HepG2 (cell line): ENCODE data around the gene CLIC4. TPM values are rescaled to one million over a fixed set of nuclear protein-coding genes. Genes with fewer than 3 reads are reported as not detected.

Source experiments
- ATAC-seq: fragments of 200-7000 bp; cut with Tn5 transposase; 3 replicates; pipeline ENCODE4 v1.9.1; 2020; ENCODE audit warnings: mild to moderate bottlenecking, moderate library complexity
- BruUV-seq: library from RNA; stranded (reverse); fragments of 400-500 nt; replicated peaks from 2 replicates; lab custom pipeline; 2021; lab: Mats Ljungman, UMichigan
- CTCF ChIA-PET: fragments of 300-600 bp; formaldehyde crosslinking; extraction: SDS; loops from one replicate; lab custom pipeline; 2021; ENCODE audit warnings: low total read pairs, inconsistent platforms, low intra/inter-chr PET ratio; lab: Yijun Ruan, JAX
- POLR2A ChIA-PET: fragments of 350-600 bp; sonication (Branson Sonifier 250); formaldehyde crosslinking; loops from one replicate; lab custom pipeline; 2020; ENCODE audit warnings: antibody characterized with exemption, inconsistent platforms; lab: Yijun Ruan, JAX
- DNase-seq: peaks from one replicate; pipeline ENCODE4 v3.0.0-alpha.2; 2015; ENCODE audit warnings: low spot score
- FAIRE-seq: peaks from 3 replicates; lab custom pipeline; 2011; peaks lifted over from hg19 to GRCh38; lab: Jason Lieb, UNC
- H2AFZ ChIP-seq: one replicate; pipeline ENCODE4 v1.6.1; 2011; ENCODE audit warnings: low read length, inconsistent platforms
- H3K27ac ChIP-seq: fragments of 300-600 bp; 3 replicates; pipeline ENCODE4 v1.8.0; 2011; ENCODE audit warnings: mixed run types, mild to moderate bottlenecking, mixed read lengths, low read length, inconsistent platforms; ENCODE audit not compliant: insufficient read depth; ENCODE audit errors: extremely low read length
- H3K27me3 ChIP-seq, 2 experiments: fragments of 200-600 bp in 1 of 2; 2 replicates in 1 of 2; 3 replicates in 1 of 2; pipeline versions ENCODE4 v1.6.0 to v1.8.0; 2011; ENCODE audit warnings: low read length in 2 of 2, mild to moderate bottlenecking in 2 of 2, moderate library complexity in 2 of 2, inconsistent platforms in 1 of 2; ENCODE audit not compliant: insufficient read depth in 2 of 2, control insufficient read depth in 1 of 2
- H3K36me3 ChIP-seq, 2 experiments: fragments of 200-600 bp in 1 of 2; replicated peaks in 1 of 2; 2 replicates in 1 of 2; 3 replicates in 1 of 2; pipeline versions ENCODE4 v1.5.1 to v1.8.0; 2011; ENCODE audit warnings: low read length in 2 of 2, inconsistent platforms in 1 of 2; ENCODE audit not compliant: insufficient read depth in 2 of 2, control insufficient read depth in 1 of 2
- H3K4me1 ChIP-seq: 2 replicates; pipeline ENCODE4 v1.5.1; 2012; ENCODE audit warnings: low read length, inconsistent platforms; ENCODE audit not compliant: insufficient read depth
- H3K4me2 ChIP-seq: 2 replicates; pipeline ENCODE4 v1.6.0; 2011; ENCODE audit warnings: low read depth, low read length, inconsistent platforms
- H3K4me3 ChIP-seq, 3 experiments: fragments of 200-600 bp in 1 of 3; sonication (generic), shearing (Covaris generic) in 1 of 3; replicated peaks in 1 of 3; 2 replicates each; pipeline ENCODE4 v1.5.1; 2011 to 2016; ENCODE audit warnings: low read length in 3 of 3, inconsistent platforms in 2 of 3, low read depth in 2 of 3, mild to moderate bottlenecking in 2 of 3, control low read depth in 1 of 3, mixed read lengths in 1 of 3; ENCODE audit not compliant: insufficient read depth in 1 of 3
- H3K79me2 ChIP-seq: one replicate; pipeline ENCODE4 v1.6.1; 2011; ENCODE audit warnings: low read length, inconsistent platforms; ENCODE audit not compliant: insufficient read depth
- H3K9ac ChIP-seq: 2 replicates; pipeline ENCODE4 v1.6.0; 2011; ENCODE audit warnings: mild to moderate bottlenecking, low read depth, low read length, inconsistent platforms; ENCODE audit not compliant: insufficient read depth
- H3K9me3 ChIP-seq: 2 replicates; pipeline ENCODE4 v1.5.1; 2012; ENCODE audit warnings: mild to moderate bottlenecking, low read length
- H4K20me1 ChIP-seq: 2 replicates; pipeline ENCODE4 v1.6.0; 2011; ENCODE audit warnings: inconsistent platforms, mild to moderate bottlenecking, low read length, moderate library complexity; ENCODE audit not compliant: insufficient read depth
- KDM5A ChIP-seq: fragments of 200-600 bp; sonication (generic); IDR thresholded peaks from 2 replicates; pipeline ENCODE4 v1.7.0; 2018; ENCODE audit warnings: antibody characterized with exemption, mild to moderate bottlenecking, low read length, borderline replicate concordance
- SNAPC5 ChIP-seq: sonication (generic); formaldehyde crosslinking; IDR thresholded peaks from 2 replicates; pipeline ENCODE4 v1.8.1; 2023; ENCODE audit warnings: mild to moderate bottlenecking, missing genetic modification reagents, borderline replicate concordance
- TEAD3 ChIP-seq: optimal IDR thresholded peaks from 2 replicates; pipeline ENCODE3; 2016; ENCODE audit warnings: borderline replicate concordance
- ZFX ChIP-seq: sonication (generic); formaldehyde crosslinking; IDR thresholded peaks from 2 replicates; pipeline ENCODE4 v1.4.0; 2020; ENCODE audit warnings: mild to moderate bottlenecking, low read depth, missing genetic modification reagents, moderate library complexity
- ZNF207 ChIP-seq: fragments of 450-650 bp; IDR thresholded peaks from 2 replicates; pipeline ENCODE4 v1.6.1; 2016; ENCODE audit warnings: antibody characterized with exemption, borderline replicate concordance
- ZNF83 ChIP-seq: sonication (generic); formaldehyde crosslinking; IDR thresholded peaks from 2 replicates; pipeline ENCODE4 v1.4.0; 2020; ENCODE audit warnings: missing genetic modification reagents, mild to moderate bottlenecking, borderline replicate concordance
- WGBS: methylation state at CpG from one replicate; pipeline ENCODE4 v1.1.6; 2017; ENCODE audit warnings: low lambda C conversion rate; 5-methylcytosine and 5-hydroxymethylcytosine counted together
- in situ Hi-C: cut with HindIII; loops from 2 replicates; pipeline ENCODE4 v1.10.0; 2017; ENCODE audit warnings: low pct_unique_long_range_greater_than_20kb; ENCODE audit not compliant: extremely low pct_ligation_motif_present
- intact Hi-C: fragments of 100-400 bp; cut with micrococcal nuclease; formaldehyde crosslinking; loops from one replicate; pipeline ENCODE4 v1.10.0; 2022; ENCODE audit not compliant: unreplicated experiment
- polyA plus RNA-seq, 8 experiments: library from polyadenylated mRNA; depleted of rRNA in 3 of 8; stranded (reverse) in 7 of 8; unstranded in 1 of 8; fragments of >200 nt; fragmentation: Illumina TruSeq in 4 of 8; extraction: Trizol in 4 of 8; gene quantifications; 2 replicates each; pipeline versions ENCODE4 v1.2.1 to v1.2.3, GENCODE V29; 2011 to 2016; ENCODE audit warnings: low read depth in 4 of 8, missing spikeins in 1 of 8, mixed read lengths in 1 of 8; ENCODE audit not compliant: insufficient read depth in 1 of 8
- total RNA-seq, 5 experiments: library from RNA; depleted of rRNA; stranded (reverse); fragments of >200 nt; fragmentation: Illumina TruSeq; extraction: Trizol; gene quantifications; 2 replicates each; pipeline ENCODE4 v1.2.3, GENCODE V29; 2016; ENCODE audit warnings: low read depth in 1 of 5

Gene CLIC4
- total and polyA plus RNA-seq, 2 of the 13 experiments (the other 11 are each of a cell fraction or from before 2014, with no cell fraction given): 23.3 to 77.4 TPM

- POLR2A ChIA-PET: interaction anchor here (3.3 kb wide), 1 partner anchor 11 kb away, joined by 22 read pairs; no protein-coding TSS in a partner anchor
- Histone ChIP-seq H3K27me3 (no peaks in the 10 kb centered on the region), H3K9ac (peak overlapping the region; percentile 23; the same call in 1 of the 2 replicates), H3K4me2 (peak overlapping the region; percentile 45), H3K79me2 (no peaks in the 10 kb centered on the region), H4K20me1 (no peaks in the 10 kb centered on the region), H3K4me1 (peaks cover 75% of the 10 kb centered on the region), H3K27ac (no peak overlapping the region), H3K4me3 (no peak overlapping the region), H3K36me3 (no peaks in the 10 kb centered on the region), H3K9me3 (no peaks in the 10 kb centered on the region), H2AFZ (no peak overlapping the region)
- no peak for FAIRE-seq
- CTCF ChIA-PET: no interaction called here
- intact Hi-C loops: no loop called here
- DNase-seq: no peak
- in situ Hi-C loops: no loop called here
- ATAC-seq: no peak
- WGBS: 30% methylated on average over 2 of the region's 4 CpGs
- TF ChIP-seq SNAPC5 (CRISPR knock-in tag): no peak
- TF ChIP-seq ZNF207: no peak
- TF ChIP-seq ZNF83: no peak
- peak; percentile 13 for TF ChIP-seq TEAD3 (CRISPR knock-in tag)
- no TSS peak for BruUV-seq
These were observed 32.1 kb upstream of the CLIC4 start for GRCh38 chr1:24713176-24713575.

GRCh38 chr1:24713736-24714135 is 31.5 kb upstream of the CLIC4 start:
- DNase-seq: no peak
- no peaks in the 10 kb centered on the region for H3K9me3 ChIP-seq
- ChIA-PET CTCF (no interaction called here), POLR2A (interaction anchor here (2.3 to 3.3 kb wide), 2 partner anchors 8 to 10 kb away, joined by 7 to 22 read pairs; no protein-coding TSS in a partner anchor)
- H3K9ac ChIP-seq: peak overlapping the region; percentile 23; the same call in 1 of the 2 replicates
- H3K4me2 ChIP-seq: peak overlapping the region; percentile 45
- H3K4me3 ChIP-seq: no peak overlapping the region; a peak in 1 of 6 replicates
- no peak overlapping the region for H3K27ac ChIP-seq
- 44% methylated on average over 5 of the region's 5 CpGs for WGBS
- FAIRE-seq: no peak
- TF ChIP-seq KDM5A: no peak
- TF ChIP-seq ZFX: 0 out of 2 replicates have a peak, but pooled peaks have one; percentile 25
- no peaks in the 10 kb centered on the region for H3K27me3 ChIP-seq
- H3K4me1 ChIP-seq: peaks cover 81% of the 10 kb centered on the region
- H3K36me3 ChIP-seq: no peaks in the 10 kb centered on the region
- no TSS peak for BruUV-seq
- H4K20me1 ChIP-seq: no peaks in the 10 kb centered on the region
- H3K79me2 ChIP-seq: no peaks in the 10 kb centered on the region
- intact Hi-C loops: no loop called here
- H2AFZ ChIP-seq: no peak overlapping the region
- in situ Hi-C loops: no loop called here
- no peak for ATAC-seq
